HG03432 (cell line): ENCODE results near the gene PITPNC1.
"Not testable (repeated sequence)": the region's sequence is repeated elsewhere in the genome, so short reads cannot be mapped to it uniquely, and the experiment has no call there.

ENCODE experiments used
- ATAC-seq: cut with Tn5 transposase; IDR thresholded peaks from one replicate; pipeline ENCODE4 v1.9.1; 2021; ENCODE audit warnings: mild to moderate bottlenecking, moderate library complexity; ENCODE audit not compliant: unreplicated experiment

Gene PITPNC1

GRCh38 chr17:67503739-67504138 is 126.7 kb downstream of the PITPNC1 start:
- ATAC-seq: no peak

DNA sequence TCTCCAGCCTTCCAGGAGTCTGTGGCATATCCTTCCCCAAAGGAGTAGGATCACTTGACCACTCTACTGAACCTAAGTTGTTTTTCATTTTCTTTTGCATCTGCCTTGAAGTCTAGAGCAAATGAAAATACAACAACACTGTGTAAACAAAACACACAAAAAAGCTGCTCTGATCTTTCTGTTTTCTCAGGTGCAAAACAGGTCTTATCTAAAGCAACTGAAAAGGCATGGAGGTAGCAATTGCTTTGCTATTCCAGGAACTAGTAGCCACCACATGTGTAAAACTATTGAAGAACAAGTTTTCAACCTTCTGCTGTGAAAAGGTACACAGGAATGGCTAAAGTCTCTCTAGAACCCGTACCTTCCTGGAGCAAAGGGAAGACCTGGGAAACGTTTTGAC is 127.1 kb downstream of the PITPNC1 start:
- no peak for ATAC-seq

GRCh38 chr17:67506966-67507365 is 129.9 kb downstream of the PITPNC1 start:
- ATAC-seq: no peak

DNA sequence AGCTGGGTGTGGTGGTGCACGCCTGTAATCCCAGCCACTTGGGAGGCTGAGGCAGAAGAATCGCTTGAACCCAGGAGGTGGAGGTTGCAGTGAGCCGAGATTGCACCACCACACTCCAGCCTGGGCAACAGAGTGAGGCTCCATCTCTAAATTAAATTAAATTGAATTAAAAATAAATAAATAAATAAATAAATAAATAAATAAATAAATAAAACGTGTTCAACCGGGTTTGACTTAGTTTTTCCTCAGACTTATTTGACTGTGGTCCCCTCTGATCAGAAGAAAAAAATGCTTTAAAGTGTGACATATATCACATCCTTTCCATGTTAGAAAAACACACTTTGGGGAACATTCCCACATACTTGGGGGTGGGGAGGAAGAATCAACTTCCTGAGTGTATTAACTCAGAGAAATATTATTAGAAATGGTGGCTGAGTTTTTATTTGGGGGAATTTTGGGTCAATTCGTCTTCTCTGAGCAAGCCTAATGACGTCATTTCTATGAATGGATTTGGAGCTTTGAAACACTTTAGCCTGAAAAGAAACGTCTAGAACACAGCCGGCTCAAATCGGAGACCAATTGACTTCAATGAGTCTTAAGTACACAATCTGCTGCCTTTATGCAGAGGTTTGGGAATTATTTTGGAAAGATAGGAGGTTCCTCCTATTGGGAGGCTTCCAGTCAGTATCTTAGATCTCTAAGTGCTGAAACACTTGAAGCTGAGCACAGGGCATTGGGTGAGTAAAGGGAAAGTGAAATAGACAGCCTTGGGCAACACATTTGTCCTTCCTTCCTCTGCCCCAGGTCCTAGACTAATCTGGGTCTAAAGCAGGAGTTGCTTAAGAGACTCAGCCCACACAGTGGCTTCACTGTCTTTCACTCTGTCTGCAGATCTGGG is 132.6 kb downstream of the PITPNC1 start:
- no peak for ATAC-seq

- ATAC-seq: no peak
Measured at GRCh38 chr17:67511012-67511411, 133.9 kb downstream of the PITPNC1 start.

- ATAC-seq: no peak
Measured at GRCh38 chr17:67511804-67512203, 134.7 kb downstream of the PITPNC1 start.

DNA sequence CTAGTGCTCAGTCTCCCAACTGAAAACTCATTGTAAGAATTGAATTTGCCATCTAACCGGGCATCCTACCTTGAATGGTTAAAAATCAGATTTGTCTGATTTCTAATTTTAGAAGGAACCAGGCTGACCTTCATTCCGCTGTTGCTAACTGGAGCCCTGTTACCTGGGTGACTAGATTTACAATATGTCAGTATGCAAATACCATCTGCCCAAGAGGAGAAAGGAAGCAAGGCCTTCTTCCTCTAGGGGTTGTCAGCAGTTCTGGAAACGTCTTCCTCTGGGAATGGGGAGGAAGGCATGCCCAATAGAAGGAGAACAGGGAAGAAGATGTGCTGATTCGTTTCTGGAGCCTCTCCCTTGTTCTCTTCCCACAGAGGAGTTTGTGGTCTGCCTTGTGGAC is 137.9 kb downstream of the PITPNC1 start:
- ATAC-seq: no peak

GRCh38 chr17:67515490-67516083 is 138.5 kb downstream of the PITPNC1 start:
- ATAC-seq: no peak

DNA sequence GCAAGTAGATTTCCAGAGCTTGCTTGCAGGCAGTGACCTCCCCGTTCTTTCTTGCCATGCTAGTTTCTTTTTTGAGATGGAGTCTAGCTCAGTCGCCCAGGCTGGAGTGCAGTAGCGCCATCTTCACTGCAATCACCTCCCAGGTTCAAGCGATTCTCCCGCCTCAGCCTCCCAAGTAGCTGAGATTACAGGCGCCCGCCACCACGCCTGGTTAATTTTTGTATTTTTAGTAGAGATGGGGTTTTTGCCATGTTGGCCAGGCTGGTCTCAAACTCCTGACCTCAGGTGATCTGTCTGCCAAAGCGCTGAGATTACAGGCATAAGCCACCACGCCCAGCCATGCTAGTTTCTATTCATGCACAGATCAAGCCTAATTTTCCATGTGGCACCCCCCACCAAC is 139.5 kb downstream of the PITPNC1 start:
- ATAC-seq: not testable (repeated sequence)

DNA sequence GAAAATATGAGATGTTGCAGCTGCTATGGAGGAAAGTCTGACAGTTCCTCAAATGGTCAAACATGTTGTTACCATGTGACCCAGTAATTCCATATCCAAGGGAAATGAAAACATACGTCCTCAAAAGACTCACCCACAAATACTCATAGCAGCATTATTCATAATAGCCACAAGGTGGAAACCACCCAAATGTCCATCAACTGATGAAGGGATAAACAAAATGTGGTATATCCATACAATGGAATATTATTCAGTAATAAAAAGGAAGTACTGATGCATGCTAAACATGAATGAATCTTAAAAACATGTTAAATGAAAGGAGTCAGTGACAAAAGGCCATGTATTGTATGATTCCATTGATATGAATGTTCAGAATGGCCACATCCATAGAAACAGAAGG is 140.2 kb downstream of the PITPNC1 start:
- ATAC-seq: no peak

DNA sequence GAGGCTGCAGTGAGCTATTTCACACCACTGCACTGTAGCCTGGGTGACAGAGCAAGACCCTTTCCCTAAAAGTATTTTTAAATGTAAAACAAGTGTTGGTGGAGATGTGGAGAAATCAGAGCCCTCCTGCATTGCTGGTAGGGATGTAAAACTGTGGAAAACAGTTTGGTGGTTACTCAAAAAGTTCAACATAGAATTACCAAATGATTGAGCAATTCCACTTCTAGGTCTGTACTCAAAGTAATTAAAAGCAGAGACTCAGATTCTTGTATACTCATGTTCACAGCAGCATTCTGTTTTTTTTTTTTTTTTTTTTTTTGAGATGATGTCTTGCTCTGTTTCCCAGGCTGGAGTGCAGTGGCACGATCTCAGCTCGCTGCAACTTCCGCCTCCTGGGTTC is 141.8 kb downstream of the PITPNC1 start:
- ATAC-seq: no peak

DNA sequence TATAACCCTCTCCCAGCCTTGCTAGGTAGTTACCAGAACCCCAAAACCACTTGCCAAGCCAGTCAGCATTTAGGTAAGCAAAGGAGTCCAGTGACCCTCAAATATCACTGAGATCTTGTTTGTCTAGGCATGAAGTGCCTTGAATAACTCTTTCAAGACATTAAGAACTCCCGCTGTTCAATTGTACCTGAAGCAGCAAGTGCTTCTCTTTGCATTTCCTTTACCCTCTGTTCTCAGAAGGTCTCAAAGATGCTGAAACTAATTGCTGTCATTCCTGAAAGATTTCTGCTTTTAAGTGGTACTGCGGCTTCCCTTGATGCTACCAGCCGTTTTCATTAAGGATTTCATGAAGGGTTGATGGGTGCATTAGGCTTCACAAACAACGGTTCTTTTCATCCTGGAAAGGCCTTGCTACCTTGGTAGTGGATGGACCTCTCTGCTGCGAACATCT is 142.7 kb downstream of the PITPNC1 start:
- no peak for ATAC-seq

- no peak for ATAC-seq
Measured at GRCh38 chr17:67520252-67520906, 143.3 kb downstream of the PITPNC1 start.

DNA sequence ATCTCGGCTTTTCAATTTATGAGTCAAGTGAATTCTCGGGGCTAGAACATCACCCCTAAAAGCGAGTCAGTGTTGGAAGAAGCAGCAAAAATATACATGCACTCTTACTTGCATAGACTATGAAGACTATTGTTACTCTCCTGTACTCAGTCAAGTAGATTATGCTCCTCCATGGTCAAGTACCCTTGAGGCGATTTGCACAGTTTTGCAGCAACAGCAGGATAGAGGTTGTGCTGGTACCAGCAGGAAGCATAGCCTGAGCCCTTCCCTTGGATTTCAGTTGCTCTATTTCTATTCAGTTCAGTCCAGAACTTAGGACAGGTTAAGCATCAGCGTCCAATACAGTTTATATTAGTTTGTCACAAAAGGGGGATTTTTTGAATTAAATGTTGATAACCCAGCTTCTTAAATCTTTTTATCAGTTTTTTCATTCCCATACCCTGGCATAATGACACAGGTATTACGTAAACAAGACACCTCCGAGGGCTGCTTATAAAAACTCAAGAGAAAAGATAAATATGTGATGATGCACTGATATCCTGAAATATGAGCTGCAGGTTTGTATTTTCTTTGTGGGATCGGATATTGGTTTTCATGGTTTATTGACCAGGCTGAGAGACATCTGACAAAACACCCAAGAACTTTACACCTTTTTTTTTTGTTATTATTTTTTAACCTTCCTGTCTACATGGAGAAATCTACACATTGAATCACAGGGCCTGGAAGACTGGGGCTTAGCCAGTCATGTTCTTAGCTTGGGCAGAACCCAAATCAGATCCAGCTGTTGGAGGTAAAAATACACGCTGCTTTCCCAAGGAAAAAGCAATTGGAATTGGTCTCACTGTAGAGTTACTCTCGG is 144.1 kb downstream of the PITPNC1 start:
- no peak for ATAC-seq

DNA sequence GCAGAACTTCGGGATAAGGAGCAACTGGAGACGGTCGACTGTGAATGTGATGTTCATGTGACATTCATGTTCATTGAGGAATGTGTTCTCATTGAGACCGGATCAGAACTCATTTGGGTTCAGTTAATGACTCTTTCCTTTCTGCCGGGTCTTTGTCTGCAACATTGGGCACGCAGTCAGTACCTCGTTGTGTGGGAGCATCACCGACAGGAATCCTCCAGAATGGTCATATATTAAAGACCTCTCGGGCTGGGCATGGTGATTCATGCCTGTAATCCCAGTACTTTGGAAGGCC is 144.6 kb downstream of the PITPNC1 start:
- no peak for ATAC-seq

GRCh38 chr17:67523101-67523500 is 146.0 kb downstream of the PITPNC1 start:
- ATAC-seq: no peak

DNA sequence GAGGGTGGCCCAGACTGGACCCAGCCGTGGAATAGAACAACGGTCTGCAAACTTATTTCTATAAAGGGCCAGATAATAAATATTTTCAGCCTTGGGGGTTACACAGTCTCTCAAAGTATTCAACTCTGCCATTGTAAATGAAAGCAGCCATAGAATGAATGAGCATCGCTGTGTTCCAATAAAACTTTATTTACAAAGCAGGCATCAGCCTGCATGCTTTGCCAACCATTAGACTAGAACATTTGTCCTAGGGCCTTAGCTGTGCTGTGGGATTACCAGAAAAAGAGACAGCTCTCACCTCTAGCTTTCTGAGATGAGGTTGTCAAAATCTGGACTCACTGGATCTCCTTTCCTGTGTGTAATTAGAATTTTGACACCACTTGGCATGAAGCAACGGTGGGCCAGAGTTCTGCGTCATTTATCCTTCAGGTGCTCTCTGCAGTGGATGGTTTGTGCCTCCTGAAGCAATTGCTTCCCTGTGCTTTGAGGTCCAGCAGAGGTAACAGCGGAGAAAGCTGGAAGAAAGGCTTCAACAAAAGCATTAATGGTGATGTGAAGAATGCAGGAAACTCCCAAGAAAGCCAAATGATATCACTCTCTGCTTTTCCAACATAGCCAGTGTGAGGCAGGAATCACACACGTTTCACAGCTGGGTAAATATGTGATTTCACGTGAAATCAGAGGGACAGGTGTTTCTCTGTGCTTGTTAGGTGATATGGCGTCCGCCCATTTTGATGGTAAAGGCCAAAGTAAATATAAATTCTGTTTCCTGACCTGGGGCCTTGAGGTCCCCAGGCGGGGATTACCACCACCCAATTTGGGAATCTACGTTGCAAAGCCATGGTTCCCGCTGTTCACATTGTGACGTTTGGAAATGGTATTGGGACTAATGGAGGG is 148.4 kb downstream of the PITPNC1 start:
- no peak for ATAC-seq

DNA sequence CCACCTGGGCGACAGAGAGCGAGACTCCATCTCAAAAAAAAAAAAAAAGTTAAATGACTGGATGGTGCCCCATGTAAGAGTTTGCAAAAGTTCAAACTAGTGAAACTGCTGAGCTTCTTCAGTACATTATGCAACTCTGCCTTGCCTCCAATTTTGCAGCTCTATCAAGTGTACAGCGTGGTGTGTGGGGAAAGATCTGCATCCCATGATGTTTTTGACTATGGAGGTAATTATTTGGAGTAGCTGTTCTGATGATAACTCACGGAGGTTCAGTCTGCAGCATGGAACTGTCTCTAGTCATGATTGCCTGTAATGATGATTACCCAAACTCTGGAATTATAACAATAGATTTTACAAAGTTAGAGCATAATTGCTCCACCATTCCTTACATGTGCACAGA is 149.6 kb downstream of the PITPNC1 start:
- ATAC-seq: no peak

DNA sequence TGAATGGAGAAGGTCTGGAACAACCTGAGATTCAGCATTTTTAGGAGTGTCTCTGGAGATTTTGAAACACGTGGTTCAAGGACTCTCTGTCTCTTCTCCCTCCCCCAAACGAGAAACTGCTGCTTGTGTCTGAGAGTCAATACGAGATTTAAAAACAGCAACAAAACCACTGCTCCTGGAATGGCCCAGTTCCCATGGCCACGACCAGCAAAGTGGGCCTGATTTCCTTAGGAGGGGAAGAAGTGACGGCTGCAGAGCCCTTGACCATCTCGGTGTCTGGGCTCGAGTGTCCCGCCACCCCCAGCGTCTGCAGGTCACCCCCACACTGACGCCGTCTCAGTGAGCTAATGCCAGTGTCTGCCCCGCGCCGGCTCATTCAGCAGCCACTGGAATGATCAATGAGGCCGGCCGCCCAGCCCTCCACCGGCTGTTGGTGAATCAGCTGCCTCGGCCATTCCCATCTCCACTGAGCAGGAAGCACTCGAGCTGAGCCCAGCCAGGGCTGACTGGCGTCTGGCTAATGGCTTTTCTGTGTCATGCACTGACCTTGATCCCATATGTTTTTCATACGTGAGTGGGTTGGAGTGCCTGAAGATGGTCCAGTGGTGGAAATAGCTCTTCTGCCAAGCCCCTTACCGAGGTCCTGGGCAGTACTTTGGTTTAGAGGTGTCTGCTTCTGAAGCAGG is 151.8 kb downstream of the PITPNC1 start:
- no peak for ATAC-seq

DNA sequence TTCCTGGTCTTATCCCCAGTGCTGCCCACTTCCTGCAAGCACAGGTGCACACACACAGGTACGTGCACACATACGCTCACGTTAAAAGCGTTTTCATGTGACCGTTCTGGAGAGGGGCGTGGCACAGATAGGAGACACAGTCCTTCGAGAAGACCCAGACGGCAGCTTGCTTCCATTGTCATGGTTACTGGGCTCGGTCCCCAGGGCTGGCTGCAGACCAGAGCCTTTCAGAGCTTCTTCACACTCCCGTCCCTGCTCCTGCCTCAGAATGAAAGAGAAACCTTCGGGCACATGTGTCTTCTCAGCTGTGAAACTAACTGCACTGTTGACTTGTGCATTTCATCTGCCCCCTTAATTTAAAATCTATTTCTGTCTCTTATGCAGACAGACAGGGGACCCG is 154.2 kb downstream of the PITPNC1 start:
- peak; percentile 93 for ATAC-seq
